ENCODE results near the gene SYDE2.

Gene SYDE2

GRCh38 chr1:85184245-85184644, 16.6 kb downstream of the SYDE2 start:
- no peak for DNase-seq
- Histone ChIP-seq H3K27ac (no peak overlapping the region), H3K27me3 (replicated peaks) (no peaks in the 10 kb centered on the region), H3K4me3 (ENCODE audit: low read depth, low read length) (no peak overlapping the region), H3K36me3 (replicated peaks) (no peaks in the 10 kb centered on the region)
- in situ Hi-C loops (cut with HindIII; ENCODE audit: low pct_ligation_motif_present, low sequenced_read_pairs): no loop called here
- TF ChIP-seq, protein P1, sequence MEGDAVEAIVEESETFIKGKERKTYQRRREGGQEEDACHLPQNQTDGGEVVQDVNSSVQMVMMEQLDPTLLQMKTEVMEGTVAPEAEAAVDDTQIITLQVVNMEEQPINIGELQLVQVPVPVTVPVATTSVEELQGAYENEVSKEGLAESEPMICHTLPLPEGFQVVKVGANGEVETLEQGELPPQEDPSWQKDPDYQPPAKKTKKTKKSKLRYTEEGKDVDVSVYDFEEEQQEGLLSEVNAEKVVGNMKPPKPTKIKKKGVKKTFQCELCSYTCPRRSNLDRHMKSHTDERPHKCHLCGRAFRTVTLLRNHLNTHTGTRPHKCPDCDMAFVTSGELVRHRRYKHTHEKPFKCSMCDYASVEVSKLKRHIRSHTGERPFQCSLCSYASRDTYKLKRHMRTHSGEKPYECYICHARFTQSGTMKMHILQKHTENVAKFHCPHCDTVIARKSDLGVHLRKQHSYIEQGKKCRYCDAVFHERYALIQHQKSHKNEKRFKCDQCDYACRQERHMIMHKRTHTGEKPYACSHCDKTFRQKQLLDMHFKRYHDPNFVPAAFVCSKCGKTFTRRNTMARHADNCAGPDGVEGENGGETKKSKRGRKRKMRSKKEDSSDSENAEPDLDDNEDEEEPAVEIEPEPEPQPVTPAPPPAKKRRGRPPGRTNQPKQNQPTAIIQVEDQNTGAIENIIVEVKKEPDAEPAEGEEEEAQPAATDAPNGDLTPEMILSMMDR (IDR thresholded peaks at IDR 0.05; ENCODE audit: low read depth, low read length, missing control alignments): no peak

DNA sequence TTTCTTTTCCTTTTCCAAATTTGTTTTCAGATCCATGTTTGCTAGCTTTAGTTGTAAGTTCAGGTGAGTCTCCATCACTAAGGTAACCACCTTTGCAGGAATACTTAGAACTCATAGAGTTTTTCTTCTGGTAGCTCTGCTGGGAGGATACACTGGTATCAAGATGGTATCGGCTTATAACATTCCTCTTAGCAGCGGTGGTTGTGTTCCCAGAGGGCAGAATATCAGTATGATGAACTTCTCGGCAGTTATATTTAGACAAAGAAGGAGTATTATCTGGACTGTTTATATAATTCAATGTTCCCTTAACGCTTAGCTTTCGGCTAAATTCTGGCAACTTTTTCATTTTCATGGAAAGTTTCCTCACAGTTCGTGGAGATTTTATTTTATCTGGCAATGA, 18.1 kb downstream of the SYDE2 start:
- no peaks in the 10 kb centered on the region for H3K27me3 ChIP-seq (replicated peaks)
- DNase-seq: no peak
- in situ Hi-C loops (cut with HindIII; ENCODE audit: low pct_ligation_motif_present, low sequenced_read_pairs): no loop called here
- H3K27ac ChIP-seq: no peak overlapping the region
- H3K36me3 ChIP-seq (replicated peaks): no peaks in the 10 kb centered on the region
- no peak overlapping the region for H3K4me3 ChIP-seq (ENCODE audit: low read depth, low read length)
- TF ChIP-seq, protein P1 (IDR thresholded peaks at IDR 0.05; ENCODE audit: low read depth, low read length, missing control alignments): no peak

DNA sequence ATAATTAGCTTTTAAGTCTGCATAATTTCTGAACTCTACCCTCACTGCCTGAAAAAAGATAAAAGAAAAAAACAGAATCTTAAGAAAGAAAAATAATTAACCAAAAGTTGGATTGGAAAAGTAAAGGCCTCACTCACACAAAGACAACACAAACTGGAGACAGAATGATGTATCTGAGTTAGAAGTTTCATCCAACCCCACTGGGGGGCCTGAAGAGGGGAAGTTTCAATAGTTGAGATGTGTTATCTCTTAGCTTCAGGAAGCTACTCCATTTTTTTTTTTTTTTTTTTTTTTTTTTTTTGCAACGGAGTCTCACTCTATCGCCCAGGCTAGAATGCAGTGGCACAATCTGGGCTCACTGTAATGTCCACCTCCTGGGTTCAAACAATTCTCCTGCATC, 19.9 kb downstream of the SYDE2 start:
- no peak for DNase-seq
- Histone ChIP-seq H3K4me3 (ENCODE audit: low read depth, low read length) (no peak overlapping the region), H3K36me3 (replicated peaks) (no peaks in the 10 kb centered on the region), H3K27ac (no peak overlapping the region), H3K27me3 (replicated peaks) (no peaks in the 10 kb centered on the region)
- TF ChIP-seq, protein P1 (IDR thresholded peaks at IDR 0.05; ENCODE audit: low read depth, low read length, missing control alignments): no peak
- in situ Hi-C loops (cut with HindIII; ENCODE audit: low pct_ligation_motif_present, low sequenced_read_pairs): no loop called here

GRCh38 chr1:85179522-85179921, 21.3 kb downstream of the SYDE2 start:
- TF ChIP-seq, protein P1 (IDR thresholded peaks at IDR 0.05; ENCODE audit: low read depth, low read length, missing control alignments): no peak
- in situ Hi-C loops (cut with HindIII; ENCODE audit: low pct_ligation_motif_present, low sequenced_read_pairs): no loop called here
- no peak overlapping the region for H3K27ac ChIP-seq
- no peak overlapping the region for H3K4me3 ChIP-seq (ENCODE audit: low read depth, low read length)
- DNase-seq: no peak
- H3K27me3 ChIP-seq (replicated peaks): no peaks in the 10 kb centered on the region
- H3K36me3 ChIP-seq (replicated peaks): no peaks in the 10 kb centered on the region

DNA sequence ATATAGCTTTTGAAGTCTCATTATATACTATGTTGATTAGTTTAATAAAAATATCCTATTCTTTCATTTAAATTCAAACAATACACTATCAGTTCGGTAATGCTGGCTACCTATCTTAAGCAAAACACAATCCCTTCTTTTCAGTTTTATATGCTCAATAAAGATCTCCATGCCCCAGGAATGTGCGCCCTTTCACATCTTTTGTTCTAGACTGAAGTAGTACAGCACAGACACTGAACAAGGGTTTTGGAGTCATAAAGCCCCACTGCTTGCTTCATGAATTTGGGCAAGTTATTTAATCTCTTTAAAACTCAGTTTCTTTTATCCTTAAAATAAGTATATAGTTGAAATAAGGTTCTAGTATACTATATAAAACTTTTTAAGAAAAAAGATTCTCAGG, 22.4 kb downstream of the SYDE2 start:
- in situ Hi-C loops (cut with HindIII; ENCODE audit: low pct_ligation_motif_present, low sequenced_read_pairs): no loop called here
- no peaks in the 10 kb centered on the region for H3K36me3 ChIP-seq (replicated peaks)
- DNase-seq: no peak
- TF ChIP-seq, protein P1 (IDR thresholded peaks at IDR 0.05; ENCODE audit: low read depth, low read length, missing control alignments): no peak
- no peaks in the 10 kb centered on the region for H3K27me3 ChIP-seq (replicated peaks)
- no peak overlapping the region for H3K4me3 ChIP-seq (ENCODE audit: low read depth, low read length)
- no peak overlapping the region for H3K27ac ChIP-seq

DNA sequence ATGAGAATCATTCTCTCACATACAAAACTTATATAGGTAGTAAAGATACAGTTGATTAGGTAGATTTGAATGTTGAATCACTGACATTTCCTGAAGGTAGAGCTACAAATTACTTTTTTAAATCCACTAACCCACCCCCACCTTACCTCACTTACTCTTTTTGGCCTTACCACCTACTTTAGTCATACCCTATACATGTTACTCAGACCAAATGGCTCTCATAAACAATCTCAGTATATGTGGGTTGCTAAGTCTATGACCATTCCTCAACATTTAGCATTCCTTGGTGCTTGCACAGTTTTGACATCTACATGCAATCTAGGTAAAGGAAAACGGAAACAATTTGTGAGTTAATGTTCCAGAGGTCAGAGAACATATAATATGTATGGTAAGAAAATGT, 26.3 kb downstream of the SYDE2 start:
- H3K36me3 ChIP-seq (replicated peaks): no peaks in the 10 kb centered on the region
- TF ChIP-seq, protein P1 (IDR thresholded peaks at IDR 0.05; ENCODE audit: low read depth, low read length, missing control alignments): no peak
- no peak overlapping the region for H3K27ac ChIP-seq
- H3K27me3 ChIP-seq (replicated peaks): no peaks in the 10 kb centered on the region
- in situ Hi-C loops (cut with HindIII; ENCODE audit: low pct_ligation_motif_present, low sequenced_read_pairs): no loop called here
- DNase-seq: no peak
- no peak overlapping the region for H3K4me3 ChIP-seq (ENCODE audit: low read depth, low read length)
